ENCODE results near the gene ZNF598. TPM values are rescaled to one million over a fixed set of nuclear protein-coding genes. Genes with fewer than 3 reads are reported as not detected.
"Not testable (repeated sequence)": the region's sequence is repeated elsewhere in the genome, so short reads cannot be mapped to it uniquely, and the experiment has no call there.

ZNF598 gene
- total RNA-seq, 1 donor from 2014 or later = 71.1 TPM

DNA sequence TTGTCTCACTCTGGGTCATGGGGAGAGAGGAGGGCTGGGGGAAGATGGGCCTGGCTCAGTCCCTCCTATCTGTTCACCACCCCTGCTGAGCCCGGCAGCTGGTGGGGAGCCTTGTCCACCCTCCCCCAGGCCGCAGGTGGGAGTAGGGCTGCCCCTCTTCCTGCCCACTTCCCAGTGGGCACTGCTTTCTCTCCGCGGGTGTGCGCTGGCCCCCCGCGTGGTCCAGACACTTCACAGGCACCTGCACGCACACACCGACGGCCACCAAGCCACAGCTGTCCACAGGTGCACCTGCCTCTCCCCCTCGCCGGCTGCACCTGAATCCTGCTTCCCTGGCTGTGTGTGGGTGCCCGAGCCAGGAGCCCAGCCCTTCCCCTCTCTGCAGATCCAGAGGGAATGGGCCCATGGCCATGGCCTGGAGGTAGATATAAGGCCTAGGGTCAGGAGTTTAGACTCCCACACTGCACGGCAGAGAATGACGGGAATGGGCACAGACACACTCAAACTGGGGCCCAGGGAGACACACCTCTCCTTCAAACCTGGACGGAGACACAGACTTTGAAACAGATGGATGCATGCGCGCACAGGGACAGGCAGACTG, 19.1 kb upstream of the ZNF598 start:
- intact Hi-C loops (cut with micrococcal nuclease) = loop anchor here (10.0 kb wide), 1 partner anchor 396 kb away; the partner anchor contains the start of gene CCNF

DNA sequence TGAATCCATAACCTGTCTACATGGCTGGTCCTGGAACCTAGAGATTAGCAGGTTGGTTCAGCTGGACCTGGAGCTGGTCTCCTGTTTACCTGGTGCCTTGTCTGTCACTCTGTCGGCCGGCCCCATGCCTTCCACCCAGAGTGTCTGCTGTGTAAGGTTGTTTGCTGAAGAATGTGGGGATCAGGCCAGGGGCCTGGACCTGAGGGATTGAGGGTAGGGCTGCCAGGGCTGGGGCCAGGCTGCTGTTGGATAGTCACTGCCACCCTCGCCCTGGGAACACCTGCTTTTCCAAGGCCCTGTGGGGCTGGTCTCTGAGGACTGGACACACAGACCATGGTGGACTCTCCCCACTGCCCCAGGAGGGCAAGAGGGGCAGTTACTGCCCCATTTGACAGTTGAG, 18.5 kb upstream of the ZNF598 start:
- intact Hi-C loops (cut with micrococcal nuclease) = loop anchor here (10.0 kb wide), 1 partner anchor 397 kb away; the partner anchor contains the start of gene CCNF

DNA sequence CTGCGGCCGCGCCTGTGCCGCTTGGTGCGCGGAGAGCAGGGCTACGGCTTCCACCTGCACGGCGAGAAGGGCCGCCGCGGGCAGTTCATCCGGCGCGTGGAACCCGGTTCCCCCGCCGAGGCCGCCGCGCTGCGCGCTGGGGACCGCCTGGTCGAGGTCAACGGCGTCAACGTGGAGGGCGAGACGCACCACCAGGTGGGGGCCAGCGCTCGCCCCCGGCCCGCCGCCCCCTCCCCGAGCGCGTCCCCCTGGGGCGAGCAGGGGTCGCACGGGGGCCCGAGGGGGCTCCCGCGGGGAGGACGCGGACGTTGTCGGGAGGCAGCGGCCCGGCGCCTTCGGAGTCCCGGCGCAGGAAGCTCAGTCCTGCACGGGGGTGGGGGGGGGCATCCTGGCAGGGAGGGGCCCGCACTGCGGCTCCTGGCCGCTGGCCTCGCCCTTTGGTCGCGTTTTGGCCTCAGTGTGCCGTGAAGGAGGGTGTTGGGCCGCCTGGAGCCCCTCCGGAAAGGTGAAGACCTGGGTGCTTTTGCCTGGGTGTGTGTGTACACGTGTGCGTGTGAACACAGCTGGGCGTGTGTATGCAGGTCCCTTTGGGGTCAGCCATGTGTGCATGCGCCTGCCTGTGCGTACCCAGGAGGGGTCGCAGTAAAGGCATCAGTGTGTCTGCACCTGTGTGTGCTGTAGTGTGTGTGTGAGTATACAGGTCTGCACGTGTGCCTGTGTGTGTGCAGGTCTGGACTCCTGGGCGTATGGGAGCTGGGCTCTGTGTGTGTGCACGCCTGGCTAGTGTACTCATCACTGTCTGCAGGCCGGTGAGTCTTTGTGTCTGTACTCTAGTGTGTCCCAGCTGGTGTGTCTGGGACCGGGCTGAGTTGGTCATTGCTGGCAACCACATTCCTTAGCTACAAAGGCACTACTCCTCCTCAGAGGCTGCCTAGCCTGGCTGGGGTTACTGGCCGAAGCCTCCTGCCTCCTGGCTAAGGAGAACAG, 17.7 kb upstream of the ZNF598 start:
- intact Hi-C loops (cut with micrococcal nuclease) = loop anchor here (10.0 kb wide), 1 partner anchor 397 kb away; the partner anchor contains the start of gene CCNF

DNA sequence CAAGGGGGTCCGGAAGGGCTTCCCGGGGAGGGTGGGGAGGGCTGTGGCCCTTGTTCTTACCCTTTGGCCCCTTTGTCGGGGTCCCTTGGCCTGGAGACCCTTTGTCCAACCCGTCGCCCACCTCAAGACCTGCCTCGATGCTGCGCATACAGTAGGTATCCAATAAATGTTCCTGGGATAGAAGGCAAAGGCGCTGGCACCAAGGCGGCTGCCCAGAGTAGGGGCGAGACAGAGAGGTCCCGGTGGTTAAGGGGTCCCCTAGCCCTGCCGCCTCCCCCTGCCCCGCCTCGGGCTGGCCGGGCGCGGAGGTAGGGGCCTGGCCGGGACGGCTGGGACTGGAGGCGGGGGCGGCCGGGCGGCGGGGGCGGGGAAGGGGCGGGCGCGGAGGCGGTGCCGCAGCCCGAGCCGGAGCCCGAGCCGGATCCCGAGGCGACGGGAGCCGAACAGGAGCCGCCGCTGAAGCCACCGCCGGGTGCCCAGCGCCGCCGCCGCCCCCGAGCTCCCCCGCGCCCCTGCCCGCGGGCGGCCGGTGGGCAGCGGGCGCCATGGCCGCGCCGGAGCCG, 16.9 kb upstream of the ZNF598 start, which contains the start of gene NHERF2:
Gene NHERF2 (plus strand): TSS at position 442 of the 563 bp plus-strand sequence. CDS start 104 bp downstream, at position 546.
- intact Hi-C loops (cut with micrococcal nuclease) = loop anchor here (10.0 kb wide), 1 partner anchor 398 kb away; the partner anchor contains the start of gene CCNF

DNA sequence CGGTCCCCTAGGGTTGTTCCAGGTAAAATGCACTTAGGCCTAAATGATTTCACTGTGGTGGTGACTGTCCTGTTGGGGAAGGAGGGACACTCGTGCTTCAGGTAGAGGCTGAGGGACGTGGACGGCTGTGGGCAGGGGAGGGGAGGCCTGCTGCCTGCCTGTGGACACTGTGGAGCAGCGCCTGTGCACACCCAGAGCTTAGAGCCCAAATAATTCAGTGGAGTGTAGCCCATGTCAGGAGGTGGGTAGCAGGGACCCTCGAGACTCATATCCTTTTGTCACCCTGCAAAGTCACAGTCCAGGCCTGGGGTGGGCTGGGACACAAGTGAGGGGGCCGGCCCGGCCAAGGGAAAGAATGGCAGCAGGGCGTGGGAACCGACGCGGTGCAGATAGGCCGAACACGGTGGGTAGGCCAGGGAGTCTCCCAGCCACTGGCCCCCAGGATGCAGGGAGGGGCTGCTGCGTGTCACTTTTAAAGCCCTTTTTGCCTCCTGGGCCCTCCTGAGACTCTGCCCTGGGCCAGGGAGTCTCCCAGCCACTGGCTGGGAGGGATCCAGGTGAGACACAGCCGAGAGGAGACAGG, 16.3 kb upstream of the ZNF598 start:
- intact Hi-C loops (cut with micrococcal nuclease) = loop anchor here (10.0 kb wide), 1 partner anchor 399 kb away; the partner anchor contains the start of gene CCNF

DNA sequence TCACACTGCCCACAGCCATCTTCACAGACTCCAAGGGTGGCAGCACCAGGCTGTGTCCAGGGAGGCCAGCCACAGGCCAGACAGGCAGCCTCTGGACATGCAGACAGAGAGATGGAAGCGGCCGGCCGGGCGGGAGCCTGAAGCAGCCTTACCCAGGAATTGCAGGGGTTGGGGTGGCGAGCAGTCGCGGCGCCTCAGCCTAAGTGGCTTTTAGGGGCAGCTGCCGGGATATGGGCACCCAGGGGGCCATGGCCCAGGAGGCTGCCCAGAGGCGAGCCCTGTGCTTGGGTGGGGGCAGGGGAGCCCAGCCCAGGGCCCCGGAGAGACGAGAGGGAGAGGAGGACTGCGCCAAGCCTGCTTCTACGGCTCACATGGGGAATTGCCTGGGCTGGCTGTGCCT, 15.6 kb upstream of the ZNF598 start:
- intact Hi-C loops (cut with micrococcal nuclease) = loop anchor here (10.0 kb wide), 1 partner anchor 400 kb away; the partner anchor contains the start of gene CCNF

DNA sequence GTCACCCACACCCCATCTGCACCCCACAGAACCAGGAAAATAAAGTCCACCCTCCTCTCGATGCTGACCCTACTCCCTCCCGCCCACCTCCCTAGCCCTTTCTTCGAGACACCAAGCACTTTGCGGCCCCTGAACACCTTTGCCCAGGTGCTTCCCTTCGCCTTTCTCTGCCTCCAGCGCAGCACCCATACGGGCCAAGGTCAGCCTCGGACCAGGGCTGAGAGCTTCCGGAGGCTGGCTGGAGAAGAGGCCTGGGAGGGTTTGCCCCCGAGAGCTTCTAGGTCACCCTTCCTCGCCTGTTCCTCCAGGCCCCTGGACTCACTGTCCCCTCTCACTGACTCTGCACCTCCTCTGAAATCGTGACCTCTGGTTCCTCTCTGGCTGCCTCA, 14.4 kb upstream of the ZNF598 start:
- intact Hi-C loops (cut with micrococcal nuclease) = loop anchor here (5.0 to 10.0 kb wide), 2 partner anchors 228 to 401 kb away; partner anchors contain the start of genes CCNF and ECI1

DNA sequence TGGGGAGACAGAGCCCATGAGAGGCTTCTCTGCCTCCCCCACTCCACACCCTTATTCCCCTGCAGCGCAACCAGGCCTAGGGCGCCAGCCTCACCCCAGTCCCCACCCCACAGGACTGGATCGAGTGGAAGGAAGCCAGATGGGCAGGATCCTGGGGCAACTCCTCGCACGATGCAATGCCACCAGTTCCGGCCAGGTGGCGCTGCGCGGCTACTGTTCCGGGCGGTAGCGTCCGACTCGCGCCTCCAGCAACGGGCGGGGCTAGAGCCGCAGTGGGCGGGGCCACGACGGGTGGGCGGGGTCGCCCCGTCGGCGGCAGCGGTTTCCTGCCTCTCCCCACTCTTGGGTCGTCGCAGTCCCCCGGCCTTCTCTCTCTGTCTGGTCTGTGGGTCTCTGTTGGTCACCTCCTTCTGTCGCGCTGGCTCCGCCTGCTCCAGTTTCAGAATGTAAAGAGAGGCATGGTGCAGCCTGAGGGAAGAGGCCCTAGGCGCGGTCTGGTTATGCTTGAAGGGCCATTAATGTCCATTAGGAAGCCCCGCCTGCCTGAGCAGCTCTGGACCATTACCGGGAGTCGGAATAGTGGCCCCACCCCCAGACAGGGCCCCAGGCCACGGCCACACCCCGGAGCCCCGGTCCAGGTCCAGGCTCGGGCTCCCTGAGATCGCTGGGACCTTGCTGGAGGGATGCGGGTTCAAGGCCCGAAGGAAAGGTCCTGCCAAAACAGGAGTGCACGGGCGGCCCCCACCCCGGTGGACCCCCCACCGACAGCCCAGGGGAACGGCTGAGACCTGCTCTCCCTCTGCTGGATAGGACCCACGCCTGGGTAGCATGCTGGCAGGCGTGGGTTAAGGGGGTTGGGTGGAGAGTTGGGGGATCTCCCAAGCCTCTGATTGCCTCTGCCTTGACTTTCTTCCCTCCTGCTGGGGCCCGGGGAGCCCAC, 13.7 kb upstream of the ZNF598 start:
- intact Hi-C loops (cut with micrococcal nuclease) = loop anchor here (1.0 to 10.0 kb wide), 8 partner anchors 14 to 401 kb away; partner anchors contain the start of genes CCNF, ECI1, NTHL1 and TRAF7

DNA sequence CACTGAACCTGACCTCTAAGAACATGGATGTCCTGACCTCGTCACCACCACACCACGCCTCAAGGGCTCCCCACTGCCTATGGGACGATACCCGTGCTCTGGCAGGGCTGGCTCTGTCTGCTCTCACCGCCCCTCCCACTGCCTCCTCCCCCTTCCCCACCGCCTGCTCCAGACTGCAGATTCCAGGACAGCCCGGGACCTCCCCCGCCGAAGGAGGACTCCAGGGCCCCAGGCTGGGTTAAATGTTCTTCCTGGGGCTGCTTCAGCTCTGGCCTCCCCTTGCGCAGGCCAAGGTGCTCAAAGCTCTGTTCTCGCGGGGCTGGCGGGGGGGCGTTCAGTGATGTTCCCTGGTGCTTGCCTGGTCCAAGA, 13.1 kb upstream of the ZNF598 start:
- intact Hi-C loops (cut with micrococcal nuclease) = loop anchor here (1.0 to 10.0 kb wide), 8 partner anchors 13 to 402 kb away; partner anchors contain the start of genes CCNF, ECI1, NTHL1 and TRAF7

DNA sequence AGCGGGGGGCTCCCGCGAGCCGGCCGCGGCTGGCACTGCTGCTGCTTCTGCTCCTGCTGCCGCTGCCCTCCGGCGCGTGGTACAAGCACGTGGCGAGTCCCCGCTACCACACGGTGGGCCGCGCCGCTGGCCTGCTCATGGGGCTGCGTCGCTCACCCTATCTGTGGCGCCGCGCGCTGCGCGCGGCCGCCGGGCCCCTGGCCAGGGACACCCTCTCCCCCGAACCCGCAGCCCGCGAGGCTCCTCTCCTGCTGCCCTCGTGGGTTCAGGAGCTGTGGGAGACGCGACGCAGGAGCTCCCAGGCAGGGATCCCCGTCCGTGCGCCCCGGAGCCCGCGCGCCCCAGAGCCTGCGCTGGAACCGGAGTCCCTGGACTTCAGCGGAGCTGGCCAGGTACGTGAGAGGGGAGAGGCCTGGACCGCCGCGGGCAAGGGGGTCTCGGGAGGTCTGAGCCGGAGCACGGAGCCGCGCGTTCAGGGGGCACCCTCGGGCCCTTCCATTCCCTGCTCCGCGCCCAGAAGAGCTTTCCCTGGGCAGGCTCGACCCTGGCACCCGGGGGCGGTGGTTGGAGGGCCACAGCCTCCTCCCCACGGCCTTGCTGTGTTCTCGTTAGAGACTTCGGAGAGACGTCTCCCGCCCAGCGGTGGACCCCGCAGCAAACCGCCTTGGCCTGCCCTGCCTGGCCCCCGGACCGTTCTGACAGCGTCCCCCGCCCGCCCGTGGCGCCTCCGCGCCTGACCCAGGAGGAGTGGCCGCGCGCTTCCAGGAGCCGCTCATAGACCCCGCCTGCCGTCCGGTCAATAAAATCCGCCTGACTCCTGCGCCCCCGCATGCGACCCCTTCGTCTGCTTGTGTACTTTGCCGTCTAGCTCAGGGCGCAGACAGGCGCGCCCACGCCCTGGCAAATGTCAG, 10.6 kb upstream of the ZNF598 start:
- intact Hi-C loops (cut with micrococcal nuclease) = loop anchor here (5.0 to 10.0 kb wide), 2 partner anchors 232 to 405 kb away; partner anchors contain the start of genes CCNF and ECI1

DNA sequence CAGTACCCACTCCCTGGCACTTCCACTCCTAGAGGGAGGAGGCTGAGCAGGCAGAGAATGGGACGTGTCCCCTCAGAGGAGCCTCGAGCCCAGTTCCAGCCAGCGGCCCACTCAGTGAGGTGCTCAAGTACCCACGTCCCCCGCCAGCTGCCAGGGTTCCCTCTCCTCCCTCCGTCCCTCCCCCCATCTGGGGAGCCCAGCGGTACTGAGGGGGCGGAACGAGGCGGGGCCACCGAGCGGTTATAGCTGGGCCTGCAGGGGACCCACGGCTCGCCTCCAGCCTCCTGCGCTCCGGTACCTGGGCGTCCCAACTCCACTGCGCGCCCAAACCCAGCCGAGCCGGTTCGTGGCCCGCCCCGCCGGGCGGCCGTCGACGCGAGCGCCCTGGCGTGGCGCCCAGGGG, 9.9 kb upstream of the ZNF598 start, which contains the start of gene NPW:
Gene NPW (plus strand): TSS at position 268 of the 403 bp plus-strand sequence.
- intact Hi-C loops (cut with micrococcal nuclease) = no loop called here

DNA sequence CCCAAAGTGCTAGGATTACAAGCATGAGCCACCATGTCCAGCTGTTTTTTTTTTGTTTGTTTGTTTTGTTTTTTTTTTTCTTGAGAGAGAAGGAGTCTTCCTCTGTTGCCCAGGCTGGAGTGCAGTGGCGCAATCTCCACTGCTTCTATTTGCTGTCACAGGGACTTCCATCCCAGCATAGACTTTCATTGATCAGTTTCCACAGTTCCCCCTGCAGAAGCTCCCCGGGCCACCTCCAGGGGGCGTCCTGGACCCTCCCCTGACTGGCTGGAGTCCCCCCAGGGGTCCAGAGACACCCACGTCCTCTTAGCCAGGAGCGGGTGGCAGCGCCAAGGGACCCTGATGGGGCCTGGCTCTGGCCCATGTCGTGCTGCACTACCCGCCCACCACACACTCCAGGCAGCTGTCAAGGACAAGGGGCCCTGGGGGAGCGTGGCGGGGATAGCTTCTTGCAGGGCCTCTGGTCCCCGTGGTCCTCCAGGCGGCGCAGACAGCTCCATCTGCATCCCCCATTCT, 6.8 kb upstream of the ZNF598 start:
- intact Hi-C loops (cut with micrococcal nuclease) = no loop called here

DNA sequence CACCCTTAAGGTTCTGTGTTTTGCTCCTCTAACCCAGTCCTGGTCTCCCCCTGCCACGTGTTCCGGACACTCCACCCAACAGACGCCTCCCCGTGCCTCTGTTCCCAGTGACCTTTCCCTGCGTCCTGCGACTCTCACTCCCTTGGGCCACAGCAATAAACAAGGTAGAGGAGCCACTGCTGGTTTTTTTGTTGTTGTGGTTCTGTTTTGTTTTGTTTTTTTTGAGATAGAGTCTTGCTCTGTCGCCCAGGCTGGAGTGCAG, 6.3 kb upstream of the ZNF598 start:
- intact Hi-C loops (cut with micrococcal nuclease) = no loop called here

DNA sequence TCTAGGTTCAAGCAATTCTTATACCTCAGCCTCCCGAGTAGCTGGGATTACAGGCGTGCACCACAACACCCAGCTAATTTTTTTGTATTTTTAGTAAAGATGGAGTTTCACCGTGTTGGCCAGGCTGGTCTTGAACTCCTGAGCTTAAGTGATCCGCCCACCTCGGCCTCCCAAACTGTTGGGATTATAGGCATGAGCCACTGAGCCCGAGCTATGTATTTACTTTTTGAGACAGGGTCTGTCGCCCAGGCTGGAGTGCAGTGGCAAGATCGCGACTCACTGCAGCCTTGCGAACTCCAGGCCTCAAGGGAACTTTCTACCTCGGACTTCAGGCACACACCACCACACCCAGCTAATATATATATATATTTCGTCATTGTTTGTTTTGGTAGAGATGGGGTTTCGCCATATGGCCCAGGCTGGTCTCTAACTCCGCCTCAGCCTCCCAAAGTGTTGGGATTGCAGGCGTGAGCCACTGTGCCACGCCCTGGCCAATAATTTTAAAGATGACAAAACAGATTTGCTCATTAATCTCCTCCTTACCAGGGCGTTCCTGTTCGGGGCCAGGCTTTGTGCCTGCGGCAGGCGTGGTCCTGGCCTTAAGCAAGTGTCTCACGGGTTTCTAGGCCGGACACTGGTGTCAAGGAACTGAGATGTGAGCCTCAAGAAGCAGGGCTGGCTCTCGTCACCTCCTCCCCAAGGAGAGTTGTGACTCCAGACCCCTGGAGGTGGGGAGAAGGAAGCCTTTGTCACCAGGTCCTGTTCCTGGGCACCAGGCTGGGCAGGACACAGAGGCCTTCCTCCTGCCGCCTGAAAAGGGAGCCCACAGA, 5.7 kb upstream of the ZNF598 start:
- intact Hi-C loops (cut with micrococcal nuclease) = no loop called here

DNA sequence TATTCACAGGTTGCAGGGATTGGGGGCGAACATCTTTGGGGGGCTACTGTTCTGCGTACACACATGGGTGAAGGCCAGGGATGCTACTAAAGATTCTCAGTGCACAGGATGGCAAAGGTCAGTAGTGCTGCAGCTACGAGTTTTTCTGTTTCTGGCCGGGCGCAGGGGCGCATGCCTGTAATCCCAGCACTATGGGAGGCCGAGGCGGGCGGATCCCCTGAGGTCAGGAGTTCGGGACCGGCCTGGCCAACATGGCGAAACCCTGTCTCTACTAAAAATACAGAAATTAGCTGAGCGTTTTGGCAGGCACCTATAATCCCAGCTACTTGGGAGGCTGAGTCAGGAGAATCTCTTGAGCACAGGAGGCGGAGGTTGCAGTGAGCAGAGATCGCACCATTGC, 3.9 kb upstream of the ZNF598 start:
- intact Hi-C loops (cut with micrococcal nuclease) = no loop called here

DNA sequence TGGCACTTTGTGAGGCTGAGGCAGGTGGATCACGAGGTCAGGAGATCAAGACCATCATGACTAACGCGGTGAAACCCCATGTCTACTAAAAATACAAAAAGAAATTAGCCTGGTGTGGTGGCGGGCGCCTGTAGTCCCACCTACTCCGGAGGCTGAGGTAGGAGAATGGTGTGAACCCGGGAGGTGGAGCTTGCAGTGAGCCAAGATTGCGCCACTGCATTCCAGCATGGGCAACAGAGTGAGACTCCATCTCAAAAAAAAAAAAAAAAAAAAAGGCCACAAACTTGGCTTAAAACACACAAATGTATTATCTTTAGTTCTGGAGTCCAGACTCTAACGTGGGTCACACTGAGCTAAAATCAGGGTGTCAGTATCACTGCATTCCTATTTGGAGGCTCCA, 2.1 kb upstream of the ZNF598 start:
- intact Hi-C loops (cut with micrococcal nuclease) = not testable (repeated sequence)

DNA sequence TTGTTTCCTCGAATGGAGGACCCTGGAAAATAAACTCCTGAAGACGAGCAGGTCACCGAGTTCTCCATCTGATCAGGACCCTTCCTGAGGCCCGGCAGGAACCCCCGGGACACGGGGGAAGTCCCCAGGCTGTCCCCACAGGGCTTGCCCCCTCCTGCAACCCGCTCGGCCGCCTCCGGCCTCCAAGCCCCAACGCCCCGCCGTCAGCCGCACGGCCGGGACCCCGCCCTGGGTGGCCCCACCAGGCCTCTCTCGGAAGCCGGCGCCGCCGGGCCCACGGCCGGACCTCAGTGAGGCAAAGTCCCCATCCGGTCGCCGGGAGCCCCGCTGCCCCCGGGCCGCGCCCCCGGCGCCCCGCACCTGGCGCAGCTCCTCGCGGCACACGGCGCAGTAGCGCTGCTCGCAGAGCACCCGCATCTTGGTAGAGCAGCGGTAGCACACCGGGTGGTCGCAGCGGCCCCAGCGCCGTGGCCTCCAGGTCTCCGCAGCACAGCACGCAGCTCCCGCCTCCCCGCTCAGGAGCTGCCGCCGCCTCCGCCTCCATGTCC, 383 bp downstream of the ZNF598 start:
- intact Hi-C loops (cut with micrococcal nuclease) = loop anchor here (1.0 to 5.0 kb wide), 7 partner anchors 14 to 214 kb away; partner anchors contain the start of genes E4F1, GFER, NTHL1 and RPS2
